Smooth muscle cell (in vitro differentiated cells): ENCODE data around the gene PRR32. TPM values are rescaled to one million over a fixed set of nuclear protein-coding genes. Genes with fewer than 3 reads are reported as not detected.

Experiments used
- DNase-seq: peaks from one replicate; lab custom pipeline; 2025; ENCODE audit not compliant: unreplicated experiment; lab: John Stamatoyannopoulos, UW
- H2AFZ ChIP-seq: fragments of 200-600 bp; sonication (generic); 2 replicates; pipeline ENCODE4 v1.6.0; 2016; ENCODE audit warnings: antibody characterized with exemption, low read depth, mild to moderate bottlenecking
- H3F3A ChIP-seq: fragments of 200-600 bp; sonication (generic); 2 replicates; pipeline ENCODE4 v1.6.0; 2017; ENCODE audit warnings: antibody characterized with exemption, low read depth
- H3K27ac ChIP-seq: fragments of 200-600 bp; sonication (generic); 2 replicates; pipeline ENCODE4 v1.5.1; 2016; ENCODE audit warnings: low read depth, mild to moderate bottlenecking
- H3K27me3 ChIP-seq: fragments of 200-600 bp; sonication (generic); 2 replicates; pipeline ENCODE4 v1.6.1; 2016; ENCODE audit warnings: low read depth, mild to moderate bottlenecking
- H3K36me3 ChIP-seq: fragments of 200-600 bp; sonication (generic); 2 replicates; pipeline ENCODE4 v1.5.1; 2016; ENCODE audit warnings: low read depth
- H3K4me1 ChIP-seq: fragments of 200-600 bp; sonication (generic); 2 replicates; pipeline ENCODE4 v1.5.1; 2016; ENCODE audit warnings: low read depth
- H3K4me2 ChIP-seq: fragments of 200-600 bp; sonication (generic); 2 replicates; pipeline ENCODE4 v1.6.0; 2016; ENCODE audit warnings: mild to moderate bottlenecking
- H3K4me3 ChIP-seq: fragments of 200-600 bp; sonication (generic); 2 replicates; pipeline ENCODE4 v1.5.1; 2016; ENCODE audit warnings: mild to moderate bottlenecking
- H3K79me2 ChIP-seq: fragments of 200-600 bp; sonication (generic); 2 replicates; pipeline ENCODE4 v1.6.0; 2016; ENCODE audit warnings: low read depth, mild to moderate bottlenecking
- H3K9ac ChIP-seq: fragments of 200-600 bp; sonication (generic); 2 replicates; pipeline ENCODE4 v1.6.0; 2016; ENCODE audit warnings: low read depth
- H3K9me3 ChIP-seq: fragments of 200-600 bp; sonication (generic); replicated peaks from 2 replicates; pipeline ENCODE4 v1.5.1; 2016; ENCODE audit warnings: low read depth
- H4K20me1 ChIP-seq: fragments of 200-600 bp; sonication (generic); 2 replicates; pipeline ENCODE4 v1.6.0; 2016; ENCODE audit warnings: low read depth
- CTCF ChIP-seq: fragments of 200-600 bp; sonication (generic); IDR thresholded peaks from 2 replicates; pipeline ENCODE4 v1.5.1; 2017; ENCODE audit warnings: borderline replicate concordance, mild to moderate bottlenecking, antibody characterized with exemption; ENCODE audit not compliant: insufficient read depth, poor library complexity, severe bottlenecking
- WGBS: methylation state at CpG from one replicate; pipeline ENCODE4 v1.1.7; 2016; ENCODE audit warnings: low lambda C conversion rate; 5-methylcytosine and 5-hydroxymethylcytosine counted together
- polyA plus RNA-seq: library from polyadenylated mRNA; unstranded; fragments of >200 nt; fragmentation: Nextera tagmentation; extraction: Ambion mirVana; gene quantifications from 2 replicates; pipeline ENCODE4 v1.2.1, GENCODE V29; 2016
- total RNA-seq: library from RNA; depleted of rRNA; stranded (reverse); fragments of >200 nt; gene quantifications from 2 replicates; pipeline ENCODE4 v1.2.3, GENCODE V29; 2014

The PRR32 gene
- total and polyA plus RNA-seq, 2 experiments from 2014 or later = not detected

- no peak overlapping the region for H2AFZ ChIP-seq
- 50% methylated on average over 1 of the region's 1 CpG for WGBS
- no peaks in the 10 kb centered on the region for H3K9me3 ChIP-seq
- H3K4me3 ChIP-seq = no peak overlapping the region
- no peaks in the 10 kb centered on the region for H3K36me3 ChIP-seq
- H3K27me3 ChIP-seq = no peaks in the 10 kb centered on the region
- no peaks in the 10 kb centered on the region for H4K20me1 ChIP-seq
- no peak overlapping the region for H3K27ac ChIP-seq
- H3K79me2 ChIP-seq = no peaks in the 10 kb centered on the region
- no peak for TF ChIP-seq CTCF
- no peak for DNase-seq
- no peaks in the 10 kb centered on the region for H3F3A ChIP-seq
- H3K9ac ChIP-seq = no peak overlapping the region
- no peaks in the 10 kb centered on the region for H3K4me1 ChIP-seq
- H3K4me2 ChIP-seq = no peak overlapping the region
These were observed 3.7 kb upstream of the PRR32 start for GRCh38 chrX:126815806-126816205.

- Histone ChIP-seq H2AFZ (no peak overlapping the region), H4K20me1 (no peaks in the 10 kb centered on the region), H3F3A (no peaks in the 10 kb centered on the region), H3K9me3 (no peaks in the 10 kb centered on the region), H3K79me2 (no peaks in the 10 kb centered on the region), H3K36me3 (no peaks in the 10 kb centered on the region), H3K27me3 (no peaks in the 10 kb centered on the region), H3K9ac (no peak overlapping the region), H3K4me3 (no peak overlapping the region), H3K4me2 (no peak overlapping the region), H3K4me1 (no peaks in the 10 kb centered on the region), H3K27ac (no peak overlapping the region)
- no peak for DNase-seq
- 79% methylated on average over 13 of the region's 13 CpGs for WGBS
- no peak for TF ChIP-seq CTCF
These were observed 1.3 kb downstream of the PRR32 start for GRCh38 chrX:126820700-126821420.

- Histone ChIP-seq H3K4me1 (no peaks in the 10 kb centered on the region), H3K27ac (no peak overlapping the region), H2AFZ (no peak overlapping the region), H4K20me1 (no peaks in the 10 kb centered on the region), H3K4me2 (no peak overlapping the region), H3K9me3 (no peaks in the 10 kb centered on the region), H3K36me3 (no peaks in the 10 kb centered on the region), H3K9ac (no peak overlapping the region), H3K4me3 (no peak overlapping the region), H3K27me3 (no peaks in the 10 kb centered on the region), H3K79me2 (no peaks in the 10 kb centered on the region), H3F3A (no peaks in the 10 kb centered on the region)
- no peak for DNase-seq
- WGBS = 68% methylated on average over 2 of the region's 2 CpGs
- no peak for TF ChIP-seq CTCF
These were observed 4.9 kb downstream of the PRR32 start for GRCh38 chrX:126824338-126825007.
